Measurements from ENCODE around the gene COX14. TPM values are rescaled to one million over a fixed set of nuclear protein-coding genes. Genes with fewer than 3 reads are reported as not detected.
A peak's percentile ranks its signal among the peaks of the same experiment; 100 is the strongest.

Gene COX14
- total and polyA plus RNA-seq, 4 donors: 26.7 to 172 (median 53.5) TPM

- Histone ChIP-seq H3K9me3 (ENCODE audit: control insufficient read depth in 4 of 4, low read length in 3 of 4) (no peaks in the 10 kb centered on the region), H3K36me3 (ENCODE audit: control insufficient read depth in 4 of 4, insufficient read depth in 3 of 4, low read depth in 1 of 4, low read length in 3 of 4) (no peaks in the 10 kb centered on the region), H3K4me3 (ENCODE audit: low read depth in 1 of 3, low read length in 3 of 3) (no peak overlapping the region), H3K27ac (ENCODE audit: low read depth in 1 of 2, low read length in 2 of 2) (peak overlapping the region in 1 of 2 donors; percentile 59), H3K4me1 (ENCODE audit: control insufficient read depth in 4 of 4, insufficient read depth in 4 of 4, low read length in 3 of 4) (peaks cover 0 to 11% (median 8%) of the 10 kb centered on the region in 4 donors), H3K27me3 (ENCODE audit: control insufficient read depth in 4 of 4, insufficient read depth in 4 of 4, low read length in 3 of 4) (no peaks in the 10 kb centered on the region), H3K9ac (ENCODE audit: low read depth in 1 of 2, low read length in 2 of 2) (no peak overlapping the region)
- 98% methylated on average over 1 of the region's 1 CpG for WGBS
- TF ChIP-seq JUND (IDR thresholded peaks at IDR 0.05) (no peak), FOXA1 (IDR thresholded peaks at IDR 0.05) (no peak), HNF4A (conservative IDR thresholded peaks at IDR 0.05) (no peak), TAF1 (conservative IDR thresholded peaks at IDR 0.05) (no peak), RAD21 (IDR thresholded peaks at IDR 0.05) (no peak), FOXA2 (IDR thresholded peaks at IDR 0.05) (no peak), HNF4G (IDR thresholded peaks at IDR 0.05) (no peak), EGR1 (IDR thresholded peaks at IDR 0.05; ENCODE audit: low read depth in 2 of 2) (no peak), CTCF (IDR thresholded peaks at IDR 0.05; ENCODE audit: low read depth, low read length, missing input control) (no peak), ZBTB33 (IDR thresholded peaks at IDR 0.05) (no peak), ATF3 (IDR thresholded peaks at IDR 0.05) (no peak), NR2F2 (IDR thresholded peaks at IDR 0.05) (no peak), SP1 (IDR thresholded peaks at IDR 0.05) (no peak), YY1 (IDR thresholded peaks at IDR 0.05) (no peak), RXRA (IDR thresholded peaks at IDR 0.05) (no peak)
- DNase-seq (ENCODE audit: low spot score): no peak
Measured at GRCh38 chr12:50075808-50076170, 36.2 kb upstream of the COX14 start.

- TF ChIP-seq GABPA (IDR thresholded peaks at IDR 0.05 in 1 of 2, conservative IDR thresholded peaks at IDR 0.05 in 1 of 2) (no peak), MAX (IDR thresholded peaks at IDR 0.05) (no peak), NR2F2 (IDR thresholded peaks at IDR 0.05) (no peak), SP1 (IDR thresholded peaks at IDR 0.05) (no peak), FOXA1 (IDR thresholded peaks at IDR 0.05) (no peak), ATF3 (IDR thresholded peaks at IDR 0.05) (no peak), CTCF (IDR thresholded peaks at IDR 0.05; ENCODE audit: low read depth, low read length, missing input control) (no peak), EGR1 (IDR thresholded peaks at IDR 0.05; ENCODE audit: low read depth in 2 of 2) (no peak), REST (IDR thresholded peaks at IDR 0.05) (no peak), RXRA (IDR thresholded peaks at IDR 0.05) (no peak), RAD21 (IDR thresholded peaks at IDR 0.05) (no peak), HNF4G (IDR thresholded peaks at IDR 0.05) (no peak), ZBTB33 (IDR thresholded peaks at IDR 0.05) (no peak)
- Histone ChIP-seq H3K36me3 (ENCODE audit: control insufficient read depth in 4 of 4, insufficient read depth in 3 of 4, low read depth in 1 of 4, low read length in 3 of 4) (no peaks in the 10 kb centered on the region), H3K9ac (ENCODE audit: low read depth in 1 of 2, low read length in 2 of 2) (no peak overlapping the region), H3K4me1 (ENCODE audit: control insufficient read depth in 4 of 4, insufficient read depth in 4 of 4, low read length in 3 of 4) (peaks cover 0 to 11% (median 8%) of the 10 kb centered on the region in 4 donors), H3K27me3 (ENCODE audit: control insufficient read depth in 4 of 4, insufficient read depth in 4 of 4, low read length in 3 of 4) (no peaks in the 10 kb centered on the region), H3K9me3 (ENCODE audit: control insufficient read depth in 4 of 4, low read length in 3 of 4) (no peaks in the 10 kb centered on the region), H3K4me3 (ENCODE audit: low read depth in 1 of 3, low read length in 3 of 3) (no peak overlapping the region), H3K27ac (ENCODE audit: low read depth in 1 of 2, low read length in 2 of 2) (no peak overlapping the region)
- no peak for DNase-seq (ENCODE audit: low spot score)
- WGBS: 93% methylated on average over 12 of the region's 12 CpGs
Measured at GRCh38 chr12:50077099-50077498, 34.9 kb upstream of the COX14 start.

All from liver (tissue), 9 donors.